ENCODE measurements around the gene PCNP. TPM values are rescaled to one million over a fixed set of nuclear protein-coding genes. Genes with fewer than 3 reads are reported as not detected.
"Not testable (repeated sequence)": the region's sequence is repeated elsewhere in the genome, so short reads cannot be mapped to it uniquely, and the experiment has no call there.

PCNP gene
- total and polyA plus RNA-seq, 2 donors (not counting 1 experiment from before 2014, with no cell fraction given), result 39.1 to 156 TPM

DNA sequence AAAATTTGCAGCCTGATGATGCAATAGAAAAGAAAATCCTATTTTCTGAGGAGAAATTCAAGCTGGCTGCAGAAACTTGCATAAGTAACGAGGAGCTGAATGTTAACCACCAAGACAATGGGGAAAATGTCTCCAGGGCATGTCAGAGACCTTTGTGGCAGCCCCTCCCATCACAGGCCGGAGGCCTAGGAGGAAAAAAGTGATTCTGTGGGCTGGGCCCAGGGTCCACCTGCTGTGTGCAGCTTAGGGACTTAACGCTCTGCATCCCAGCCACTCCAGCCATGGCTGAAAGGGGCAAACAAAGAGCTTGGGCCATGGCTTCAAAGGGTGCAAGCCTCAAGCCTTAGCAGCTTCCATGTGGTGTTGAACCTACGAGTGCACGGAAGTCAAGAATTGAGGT lies 20.6 kb upstream of the PCNP start:
- H3K27ac ChIP-seq (ENCODE audit: low read length in 2 of 2); H3K4me1 Mint-ChIP-seq; H3K4me2 ChIP-seq (replicated peaks; ENCODE audit: low read depth, low read length, poor library complexity, severe bottlenecking); DNase-seq; H3K4me3 ChIP-seq (ENCODE audit: control extremely low read depth in 1 of 5, extremely low read depth in 1 of 5, insufficient read depth in 1 of 5, low read depth in 2 of 5, low read length in 4 of 5); H3K36me3 ChIP-seq (replicated peaks in 1 of 2; ENCODE audit: control extremely low read depth in 1 of 2, control insufficient read depth in 1 of 2, extremely low read depth in 1 of 2, insufficient read depth in 2 of 2, low read length in 1 of 2); H3K79me2 ChIP-seq (ENCODE audit: control insufficient read depth, insufficient read depth, low read length); H3K4me1 ChIP-seq (ENCODE audit: control insufficient read depth in 2 of 2, insufficient read depth in 2 of 2, low read length in 2 of 2); H3K27ac Mint-ChIP-seq; H4K20me1 ChIP-seq (ENCODE audit: control insufficient read depth, insufficient read depth, low read length, poor library complexity, severe bottlenecking); H3K9me3 Mint-ChIP-seq (ENCODE audit: insufficient read depth); ATAC-seq (ENCODE audit: low read depth); CTCF ChIA-PET; H3K9me3 ChIP-seq (ENCODE audit: control extremely low read depth in 1 of 3, control insufficient read depth in 2 of 3, insufficient read depth in 1 of 3, low read length in 2 of 3); intact Hi-C loops (cut with micrococcal nuclease); H3K9ac ChIP-seq (ENCODE audit: low read length); POLR2A ChIA-PET; H3K4me3 Mint-ChIP-seq; H2AFZ ChIP-seq (ENCODE audit: insufficient read depth, low read depth, low read length, poor library complexity, severe bottlenecking): not testable (repeated sequence)
- peaks cover 0 to 16% (median 5%) of the 10 kb centered on the region in 4 experiments for H3K27me3 ChIP-seq (replicated peaks in 1 of 4; ENCODE audit: control extremely low read depth in 1 of 4, control insufficient read depth in 3 of 4, insufficient read depth in 4 of 4, low read length in 3 of 4)
- WGBS (ENCODE audit: insufficient coverage), result 97% methylated on average over 4 of the region's 5 CpGs
- peaks cover 31% of the 10 kb centered on the region for H3K27me3 Mint-ChIP-seq

DNA sequence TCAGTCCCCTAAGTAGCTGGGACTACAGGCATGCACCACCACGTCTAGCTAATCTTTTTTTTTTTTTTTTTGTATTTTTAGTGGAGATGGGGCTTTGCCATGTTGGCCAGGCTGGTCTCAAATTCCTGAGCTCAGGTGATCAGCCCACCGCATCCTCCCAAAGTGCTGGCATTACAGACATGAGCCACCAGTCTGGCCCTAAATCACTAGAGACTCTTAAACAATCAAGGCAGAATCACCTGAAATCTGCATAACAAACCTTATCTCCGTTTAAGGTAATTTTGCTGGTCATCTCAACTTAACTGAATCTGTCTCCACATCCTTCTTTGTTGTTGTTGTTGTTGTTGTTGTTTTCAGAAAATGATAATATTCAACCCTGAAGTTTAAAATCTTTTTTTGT lies 17.9 kb upstream of the PCNP start:
- no peak for TF ChIP-seq EZH2 (IDR thresholded peaks at IDR 0.05; ENCODE audit: borderline replicate concordance, insufficient read depth, low read depth, low read length, poor library complexity, severe bottlenecking)
- TF ChIP-seq, protein P1, sequence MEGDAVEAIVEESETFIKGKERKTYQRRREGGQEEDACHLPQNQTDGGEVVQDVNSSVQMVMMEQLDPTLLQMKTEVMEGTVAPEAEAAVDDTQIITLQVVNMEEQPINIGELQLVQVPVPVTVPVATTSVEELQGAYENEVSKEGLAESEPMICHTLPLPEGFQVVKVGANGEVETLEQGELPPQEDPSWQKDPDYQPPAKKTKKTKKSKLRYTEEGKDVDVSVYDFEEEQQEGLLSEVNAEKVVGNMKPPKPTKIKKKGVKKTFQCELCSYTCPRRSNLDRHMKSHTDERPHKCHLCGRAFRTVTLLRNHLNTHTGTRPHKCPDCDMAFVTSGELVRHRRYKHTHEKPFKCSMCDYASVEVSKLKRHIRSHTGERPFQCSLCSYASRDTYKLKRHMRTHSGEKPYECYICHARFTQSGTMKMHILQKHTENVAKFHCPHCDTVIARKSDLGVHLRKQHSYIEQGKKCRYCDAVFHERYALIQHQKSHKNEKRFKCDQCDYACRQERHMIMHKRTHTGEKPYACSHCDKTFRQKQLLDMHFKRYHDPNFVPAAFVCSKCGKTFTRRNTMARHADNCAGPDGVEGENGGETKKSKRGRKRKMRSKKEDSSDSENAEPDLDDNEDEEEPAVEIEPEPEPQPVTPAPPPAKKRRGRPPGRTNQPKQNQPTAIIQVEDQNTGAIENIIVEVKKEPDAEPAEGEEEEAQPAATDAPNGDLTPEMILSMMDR (IDR thresholded peaks at IDR 0.05), result no peak
- no peaks in the 10 kb centered on the region for H3K36me3 ChIP-seq (replicated peaks in 1 of 2; ENCODE audit: control extremely low read depth in 1 of 2, control insufficient read depth in 1 of 2, extremely low read depth in 1 of 2, insufficient read depth in 2 of 2, low read length in 1 of 2)
- H3K27me3 ChIP-seq (replicated peaks in 1 of 4; ENCODE audit: control extremely low read depth in 1 of 4, control insufficient read depth in 3 of 4, insufficient read depth in 4 of 4, low read length in 3 of 4), result peaks cover 0 to 30% (median 9%) of the 10 kb centered on the region in 4 experiments
- no peak overlapping the region for H3K9ac ChIP-seq (ENCODE audit: low read length)
- H3K4me3 ChIP-seq (ENCODE audit: control extremely low read depth in 1 of 5, extremely low read depth in 1 of 5, insufficient read depth in 1 of 5, low read depth in 2 of 5, low read length in 4 of 5), result no peak overlapping the region
- Mint-ChIP-seq H3K27ac (no peak overlapping the region), H3K4me1 (peaks cover 4% of the 10 kb centered on the region), H3K27me3 (peaks cover 27% of the 10 kb centered on the region), H3K4me3 (no peak overlapping the region), H3K9me3 (ENCODE audit: insufficient read depth) (no peaks in the 10 kb centered on the region)
- peaks cover 2 to 5% of the 10 kb centered on the region in 2 donors for H3K4me1 ChIP-seq (ENCODE audit: control insufficient read depth in 2 of 2, insufficient read depth in 2 of 2, low read length in 2 of 2)
- peaks cover 4% of the 10 kb centered on the region for H3K79me2 ChIP-seq (ENCODE audit: control insufficient read depth, insufficient read depth, low read length)
- ChIA-PET POLR2A (no interaction called here), CTCF (no interaction called here)
- WGBS (ENCODE audit: insufficient coverage), result no CpG with 5 or more reads among the region's 3 CpGs
- H4K20me1 ChIP-seq (ENCODE audit: control insufficient read depth, insufficient read depth, low read length, poor library complexity, severe bottlenecking), result no peaks in the 10 kb centered on the region
- no peak for ATAC-seq (ENCODE audit: low read depth)
- DNase-seq, result no peak
- peaks cover 0 to 5% (median 0%) of the 10 kb centered on the region in 3 donors for H3K9me3 ChIP-seq (ENCODE audit: control extremely low read depth in 1 of 3, control insufficient read depth in 2 of 3, insufficient read depth in 1 of 3, low read length in 2 of 3)
- intact Hi-C loops (cut with micrococcal nuclease), result no loop called here
- no peak overlapping the region for H2AFZ ChIP-seq (ENCODE audit: insufficient read depth, low read depth, low read length, poor library complexity, severe bottlenecking)
- no peak overlapping the region for H3K4me2 ChIP-seq (replicated peaks; ENCODE audit: low read depth, low read length, poor library complexity, severe bottlenecking)
- no peak overlapping the region for H3K27ac ChIP-seq (ENCODE audit: low read length in 2 of 2)
